H1 (cell line): ENCODE measurements around the gene HS6ST1. TPM values are rescaled to one million over a fixed set of nuclear protein-coding genes. Genes with fewer than 3 reads are reported as not detected.

Experiments used
- CTCF ChIA-PET: fragments of 300-600 bp; sonication (Branson Sonifier 250); formaldehyde crosslinking; loops from one replicate; lab custom pipeline; 2021; ENCODE audit not compliant: partially characterized antibody; lab: Charles Lee
- POLR2A ChIA-PET: fragments of 300-600 bp; sonication (Branson Sonifier 250); formaldehyde crosslinking; loops from one replicate; lab custom pipeline; 2021; ENCODE audit warnings: inconsistent platforms; ENCODE audit not compliant: partially characterized antibody; lab: Charles Lee
- DNase-seq, 2 experiments: peaks; one replicate each; pipeline versions ENCODE4 v3.0.0 to v3.0.0-alpha.2; 2010 to 2022; ENCODE audit warnings: low spot score in 2 of 2, low read depth in 1 of 2, mixed read lengths in 1 of 2
- FAIRE-seq: peaks from 2 replicates; lab custom pipeline; 2011; peaks lifted over from hg19 to GRCh38; lab: Jason Lieb, UNC
- H2AFZ ChIP-seq: 2 replicates; pipeline ENCODE4 v1.8.1; 2012; ENCODE audit warnings: low read length, inconsistent platforms
- H2AK5ac ChIP-seq: 2 replicates; pipeline ENCODE4 v1.6.1; 2013; ENCODE audit warnings: low read depth, low read length
- H2BK120ac ChIP-seq: replicated peaks from 2 replicates; pipeline ENCODE3; 2013; ENCODE audit warnings: low read depth, low read length, inconsistent platforms
- H2BK12ac ChIP-seq: 2 replicates; pipeline ENCODE4 v1.6.1; 2013; ENCODE audit warnings: low read depth, low read length
- H2BK15ac ChIP-seq: 2 replicates; pipeline ENCODE4 v1.6.1; 2013; ENCODE audit warnings: low read length
- H2BK20ac ChIP-seq: 2 replicates; pipeline ENCODE4 v1.6.1; 2013; ENCODE audit warnings: low read length
- H2BK5ac ChIP-seq: 2 replicates; pipeline ENCODE4 v1.6.1; 2013; ENCODE audit warnings: low read depth, low read length
- H3K14ac ChIP-seq: 2 replicates; pipeline ENCODE4 v1.6.1; 2013; ENCODE audit warnings: inconsistent platforms; ENCODE audit not compliant: insufficient read length
- H3K18ac ChIP-seq: 2 replicates; pipeline ENCODE4 v1.6.1; 2013; ENCODE audit warnings: low read length; ENCODE audit errors: extremely low read depth
- H3K23ac ChIP-seq: 2 replicates; pipeline ENCODE4 v1.6.1; 2013; ENCODE audit warnings: inconsistent platforms; ENCODE audit not compliant: insufficient read length
- H3K23me2 ChIP-seq: 2 replicates; pipeline ENCODE4 v1.6.1; 2013; ENCODE audit warnings: low read depth, low read length
- H3K27ac ChIP-seq: 2 replicates; pipeline ENCODE4 v1.6.1; 2011; ENCODE audit warnings: low read depth, low read length, inconsistent platforms
- H3K27me3 ChIP-seq, 4 experiments: replicated peaks in 1 of 4; 1 replicate in 1 of 4; 2 replicates in 3 of 4; pipeline versions ENCODE4 v1.6.1 to v1.8.1; 2011 to 2013; ENCODE audit warnings: low read length in 3 of 4, mild to moderate bottlenecking in 3 of 4, inconsistent platforms in 2 of 4, mixed read lengths in 2 of 4, moderate library complexity in 1 of 4; ENCODE audit not compliant: control insufficient read depth in 3 of 4, insufficient read depth in 3 of 4; ENCODE audit errors: extremely low read depth in 1 of 4
- H3K36me3 ChIP-seq, 4 experiments: 2 replicates each; pipeline versions ENCODE4 v1.6.1 to v1.8.1; 2011 to 2013; ENCODE audit warnings: mild to moderate bottlenecking in 4 of 4, low read length in 3 of 4, moderate library complexity in 2 of 4, control low read depth in 1 of 4, inconsistent platforms in 1 of 4; ENCODE audit not compliant: insufficient read depth in 4 of 4, control insufficient read depth in 2 of 4
- H3K4ac ChIP-seq: replicated peaks from 2 replicates; pipeline ENCODE3; 2013; ENCODE audit warnings: low read length, low read depth, mixed read lengths, inconsistent platforms; ENCODE audit not compliant: insufficient read length
- H3K4me1 ChIP-seq, 4 experiments: replicated peaks in 1 of 4; 1 replicate in 1 of 4; 2 replicates in 3 of 4; pipeline versions ENCODE4 v1.6.1 to v1.8.1; 2011 to 2013; ENCODE audit warnings: low read length in 3 of 4, inconsistent platforms in 2 of 4, mixed read lengths in 1 of 4; ENCODE audit not compliant: insufficient read depth in 4 of 4, control insufficient read depth in 3 of 4
- H3K4me2 ChIP-seq, 2 experiments: 2 replicates each; pipeline versions ENCODE4 v1.6.1 to v1.8.1; 2011 to 2013; ENCODE audit warnings: low read depth in 2 of 2, low read length in 2 of 2, control low read depth in 1 of 2, inconsistent platforms in 1 of 2, mild to moderate bottlenecking in 1 of 2; ENCODE audit not compliant: insufficient read depth in 1 of 2
- H3K4me3 ChIP-seq, 4 experiments: fragments of 200-600, 300-600 bp in 1 of 4; sonication (generic), shearing (Covaris generic), sonication (Bioruptor Twin) in 1 of 4; 2 replicates each; pipeline versions ENCODE4 v1.5.1 to v1.8.1; 2011 to 2016; ENCODE audit warnings: low read length in 4 of 4, low read depth in 3 of 4, control low read depth in 2 of 4, inconsistent platforms in 2 of 4, mild to moderate bottlenecking in 2 of 4, mixed read lengths in 1 of 4, moderate library complexity in 1 of 4; ENCODE audit not compliant: insufficient read depth in 2 of 4; ENCODE audit errors: extremely low read depth in 1 of 4
- H3K56ac ChIP-seq: replicated peaks from 2 replicates; pipeline ENCODE3; 2013; ENCODE audit warnings: low read depth, mild to moderate bottlenecking, mixed read lengths, low read length, inconsistent platforms; ENCODE audit not compliant: insufficient read length
- H3K79me1 ChIP-seq: 2 replicates; pipeline ENCODE4 v1.6.1; 2013; ENCODE audit warnings: low read depth, low read length, control low read depth
- H3K79me2 ChIP-seq, 2 experiments: 2 replicates each; pipeline versions ENCODE4 v1.6.1 to v1.8.1; 2012 to 2013; ENCODE audit warnings: low read length in 2 of 2, mild to moderate bottlenecking in 2 of 2, inconsistent platforms in 1 of 2; ENCODE audit not compliant: insufficient read depth in 2 of 2, control insufficient read depth in 1 of 2
- H3K9ac ChIP-seq, 4 experiments: replicated peaks in 1 of 4; 1 replicate in 1 of 4; 2 replicates in 3 of 4; pipeline versions ENCODE4 v1.6.1 to v1.8.1; 2011 to 2013; ENCODE audit warnings: low read depth in 3 of 4, low read length in 3 of 4, control low read depth in 2 of 4, mild to moderate bottlenecking in 2 of 4, moderate library complexity in 2 of 4, inconsistent platforms in 1 of 4; ENCODE audit errors: extremely low read depth in 1 of 4
- H3K9me3 ChIP-seq, 2 experiments: 2 replicates each; pipeline versions ENCODE4 v1.6.1 to v1.8.1; 2012 to 2013; ENCODE audit warnings: mild to moderate bottlenecking in 2 of 2, moderate library complexity in 2 of 2, control low read depth in 1 of 2, inconsistent platforms in 1 of 2, low read depth in 1 of 2, low read length in 1 of 2, mixed read lengths in 1 of 2; ENCODE audit not compliant: insufficient read depth in 2 of 2
- H4K20me1 ChIP-seq, 2 experiments: replicated peaks in 1 of 2; 2 replicates each; pipeline versions ENCODE3 to v1.8.1; 2011 to 2013; ENCODE audit warnings: inconsistent platforms in 2 of 2, low read length in 2 of 2, mild to moderate bottlenecking in 1 of 2; ENCODE audit not compliant: insufficient read depth in 2 of 2, control insufficient read depth in 1 of 2
- H4K5ac ChIP-seq: 2 replicates; pipeline ENCODE4 v1.6.1; 2013; ENCODE audit warnings: low read length, low read depth, mixed read lengths, inconsistent platforms; ENCODE audit not compliant: insufficient read length
- H4K8ac ChIP-seq: 2 replicates; pipeline ENCODE4 v1.8.0; 2013; ENCODE audit warnings: mild to moderate bottlenecking, moderate library complexity, low read length, inconsistent platforms; ENCODE audit not compliant: insufficient read depth; ENCODE audit errors: extremely low read depth
- H4K91ac ChIP-seq: replicated peaks from 2 replicates; pipeline ENCODE3; 2013; ENCODE audit warnings: low read length, mixed read lengths, inconsistent platforms; ENCODE audit not compliant: insufficient read length
- BCL11A ChIP-seq, 2 experiments: IDR thresholded peaks; one replicate each; pipeline ENCODE4 v1.6.1; 2011; ENCODE audit warnings: low read depth in 2 of 2, low read length in 2 of 2, mild to moderate bottlenecking in 2 of 2
- CBX8 ChIP-seq: fragments of 300-800, 300-1000 bp; sonication (generic); IDR thresholded peaks from 2 replicates; pipeline ENCODE4 v1.7.1; 2016; ENCODE audit warnings: low read depth, low read length, borderline replicate concordance
- CEBPB ChIP-seq: IDR thresholded peaks from 2 replicates; pipeline ENCODE4 v1.6.1; 2012; ENCODE audit warnings: low read depth, low read length
- CHD1 ChIP-seq: IDR thresholded peaks from 2 replicates; pipeline ENCODE4 v1.6.1; 2012; ENCODE audit warnings: low read depth, low read length, improper control_type of control experiment
- CTBP2 ChIP-seq: IDR thresholded peaks from 2 replicates; pipeline ENCODE4 v1.7.0; 2011; ENCODE audit warnings: borderline replicate concordance, mild to moderate bottlenecking, moderate library complexity, mixed read lengths, low read length; ENCODE audit not compliant: insufficient read depth, insufficient read length
- HDAC6 ChIP-seq: IDR thresholded peaks from one replicate; pipeline ENCODE4 v1.7.1; 2012; ENCODE audit warnings: low read depth, mild to moderate bottlenecking, inconsistent platforms, low read length, moderate library complexity
- RBBP5 ChIP-seq: IDR thresholded peaks from 2 replicates; pipeline ENCODE4 v1.7.1; 2012; ENCODE audit warnings: low read depth, mild to moderate bottlenecking, inconsistent platforms, low read length, moderate library complexity, borderline replicate concordance
- SIN3A ChIP-seq, 2 experiments: IDR thresholded peaks in 1 of 2; conservative IDR thresholded peaks in 1 of 2; 2 replicates each; pipeline ENCODE4 v1.6.1; 2011 to 2012; ENCODE audit warnings: low read length in 2 of 2, improper control_type of control experiment in 1 of 2, low read depth in 1 of 2, mild to moderate bottlenecking in 1 of 2
- TEAD4 ChIP-seq: IDR thresholded peaks from 2 replicates; pipeline ENCODE4 v1.6.1; 2012; ENCODE audit warnings: low read depth, low read length, inconsistent platforms, mixed read lengths
- YY1 ChIP-seq: IDR thresholded peaks from 2 replicates; pipeline ENCODE4 v1.6.1; 2011; ENCODE audit warnings: low read depth, mild to moderate bottlenecking, low read length
- ZNF274 ChIP-seq: IDR thresholded peaks from 2 replicates; pipeline ENCODE4 v1.7.0; 2012; ENCODE audit warnings: low read length, borderline replicate concordance; ENCODE audit errors: extremely low read depth
- WGBS, 2 experiments: shearing (Covaris generic) in 1 of 2; methylation state at CpG; one replicate each; pipeline versions ENCODE4 v1.1.6 to v1.1.7; 2013 to 2015; ENCODE audit warnings: low lambda C conversion rate in 2 of 2, mixed read lengths in 2 of 2, inconsistent platforms in 1 of 2, low coverage in 1 of 2, missing lambda C conversion rate in 1 of 2; ENCODE audit not compliant: insufficient replicate concordance in 2 of 2, insufficient coverage in 1 of 2, insufficient read length in 1 of 2; ENCODE audit errors: extremely low coverage in 1 of 2, missing lambda C conversion rate in 1 of 2; 5-methylcytosine and 5-hydroxymethylcytosine counted together
- polyA plus RNA-seq, 7 experiments: library from polyadenylated mRNA; depleted of rRNA in 3 of 7; stranded (reverse) in 5 of 7; unstranded in 2 of 7; fragments of >200 nt in 5 of 7; fragments of 200-250 nt in 2 of 7; gene quantifications; 1 replicate in 5 of 7; 2 replicates in 1 of 7; 4 replicates in 1 of 7; pipeline versions ENCODE4 v1.2.1 to v1.2.3, GENCODE V29; 2011 to 2013; ENCODE audit warnings: missing spikeins in 2 of 7, mixed read lengths in 2 of 7
- total RNA-seq: library from RNA; stranded (reverse); fragmentation: NEBNext Ultra II Directional; extraction: Animal tissue kit (Norgen Biotek cat#: 25700); gene quantifications from 2 replicates; pipeline ENCODE4 v1.2.1, GENCODE V29; 2021

HS6ST1 gene
- total and polyA plus RNA-seq, 2 of the 8 experiments (the other 6 are each of a cell fraction or from before 2014, with no cell fraction given), result 37.4 to 74.6 TPM

DNA sequence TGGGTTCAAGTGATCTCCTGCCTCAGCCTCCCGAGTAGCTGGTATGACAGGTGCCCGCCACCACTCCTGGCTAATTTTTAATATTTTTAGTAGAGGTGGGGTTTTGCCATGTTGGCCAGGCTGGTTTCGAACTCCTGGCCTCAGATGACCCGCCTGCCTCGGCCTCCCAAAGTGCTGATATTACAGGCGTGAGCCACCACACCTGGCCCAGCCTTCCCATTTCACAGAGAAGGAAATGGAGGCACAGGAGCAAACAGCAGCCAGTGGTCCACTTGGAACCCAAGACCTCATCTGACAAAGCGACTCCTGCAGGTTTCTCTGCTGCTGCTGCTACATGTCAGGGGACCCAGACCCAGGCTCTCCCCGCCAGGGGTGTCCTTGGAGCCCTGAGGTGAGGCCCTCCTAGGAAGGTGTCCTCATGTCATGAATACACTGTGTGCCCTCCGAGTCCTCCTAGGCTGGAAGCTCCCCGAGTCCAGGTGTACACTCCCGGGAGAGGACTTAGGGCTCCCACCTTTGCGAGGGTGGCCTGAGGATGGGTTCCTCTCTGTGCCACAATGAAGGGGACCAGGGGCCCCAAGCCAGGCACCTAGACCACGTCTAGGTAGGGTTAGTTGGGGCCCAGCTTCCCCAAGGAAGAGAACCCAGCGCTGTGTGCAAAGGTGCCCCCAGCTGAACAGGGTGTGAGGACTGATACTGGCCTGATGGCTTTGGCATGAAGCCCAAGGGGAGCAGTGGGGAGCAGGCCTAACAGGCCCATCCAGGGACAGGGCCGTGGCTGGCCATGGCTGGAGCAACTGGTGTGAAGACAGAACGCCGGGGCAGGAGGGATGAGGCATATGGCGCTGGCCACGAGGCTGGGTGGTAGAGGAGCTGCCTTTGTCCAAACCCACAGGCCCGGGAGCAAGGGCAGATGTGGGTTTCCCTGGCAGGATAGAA, 56.1 kb downstream of the HS6ST1 start:
- POLR2A ChIA-PET, result interaction anchor here (0.5 to 1.9 kb wide), 5 partner anchors 11 to 58 kb away, joined by 3 to 4 read pairs (median 3); no protein-coding TSS in a partner anchor
- Histone ChIP-seq H2BK15ac (peak overlapping the region; percentile 88; the same call in 1 of the 2 replicates), H2BK120ac (no peak overlapping the region), H4K5ac (no peak overlapping the region), H3K56ac (no peak overlapping the region), H2BK5ac (no peak overlapping the region; the same call in 1 of the 2 replicates), H4K20me1 (peaks cover 0 to 4% of the 10 kb centered on the region in 2 experiments), H3K4me3 (no peak overlapping the region), H4K91ac (peak overlapping the region; percentile 25), H3K27me3 (no peaks in the 10 kb centered on the region), H3K36me3 (no peaks in the 10 kb centered on the region), H2AK5ac (0 out of 2 replicates have a peak overlapping the region, but pooled peaks have one; percentile 13), H2AFZ (no peak overlapping the region), H2BK20ac (no peak overlapping the region), H3K14ac (no peak overlapping the region), H3K23ac (no peak overlapping the region), H3K9me3 (peaks cover 0 to 3% of the 10 kb centered on the region in 2 experiments; a peak in 1 of 4 replicates), H3K18ac (no peak overlapping the region; the same call in none of the 2 replicates), H3K27ac (no peak overlapping the region), H3K4ac (peak overlapping the region; percentile 21), H3K23me2 (no peaks in the 10 kb centered on the region), H2BK12ac (peak overlapping the region; percentile 50; the same call in 1 of the 2 replicates), H3K79me1 (no peaks in the 10 kb centered on the region), H3K79me2 (no peaks in the 10 kb centered on the region), H3K4me2 (peak overlapping the region in 1 of 2 experiments; percentile 54; a peak in 1 of 4 replicates), H3K4me1 (peaks cover 10 to 23% (median 14%) of the 10 kb centered on the region in 4 experiments), H4K8ac (peak overlapping the region; percentile 45; the same call in 1 of the 2 replicates), H3K9ac (no peak overlapping the region)
- no peak for DNase-seq
- WGBS, 2 experiments, result 93% methylated on average over 20 of the region's 20 CpGs; no CpG with 5 or more reads in 1 of the 2 experiments
- no peak for FAIRE-seq
- CTCF ChIA-PET, result interaction anchor here (0.5 to 1.5 kb wide), 4 partner anchors 11 to 138 kb away, joined by 3 to 4 read pairs (median 3); no protein-coding TSS in a partner anchor
- TF ChIP-seq SIN3A (conservative IDR thresholded peaks at IDR 0.05 in 1 of 2, IDR thresholded peaks at IDR 0.05 in 1 of 2; ENCODE audit: low read depth in 1 of 2, low read length in 2 of 2), result no peak
- no peak for TF ChIP-seq CHD1
- no peak for TF ChIP-seq CEBPB
- TF ChIP-seq CTBP2, result no peak
- no peak for TF ChIP-seq ZNF274
- TF ChIP-seq BCL11A (IDR thresholded peaks at IDR 0.05; ENCODE audit: low read depth in 2 of 2, low read length in 2 of 2), result no peak
- no peak for TF ChIP-seq CBX8
- no peak for TF ChIP-seq TEAD4
- no peak for TF ChIP-seq RBBP5
- TF ChIP-seq YY1, result no peak
- no peak for TF ChIP-seq HDAC6
